HCEC 1CT (cell line): ENCODE data around the gene FGFR2.
"Not testable (repeated sequence)": the region's sequence is repeated elsewhere in the genome, so short reads cannot be mapped to it uniquely, and the experiment has no call there.

Source experiments
- DNase-seq: peaks from one replicate; pipeline ENCODE4 v3.0.0-alpha.2; 2017

FGFR2 gene

GRCh38 chr10:121583857-121584256 is 14.4 kb downstream of the FGFR2 start:
- no peak for DNase-seq

GRCh38 chr10:121583258-121583657 is 15.0 kb downstream of the FGFR2 start:
- no peak for DNase-seq

- no peak for DNase-seq
Observed at GRCh38 chr10:121580276-121581116, 17.7 kb downstream of the FGFR2 start.

GRCh38 chr10:121579656-121580055 is 18.6 kb downstream of the FGFR2 start:
- no peak for DNase-seq

- no peak for DNase-seq
Observed at GRCh38 chr10:121578965-121579364, 19.3 kb downstream of the FGFR2 start.

GRCh38 chr10:121578298-121578697 is 19.9 kb downstream of the FGFR2 start:
- DNase-seq = no peak

- no peak for DNase-seq
Observed at GRCh38 chr10:121577568-121577967, 20.7 kb downstream of the FGFR2 start.

GRCh38 chr10:121576139-121576538 is 22.1 kb downstream of the FGFR2 start:
- DNase-seq = no peak

- no peak for DNase-seq
Observed at GRCh38 chr10:121574519-121575166, 23.6 kb downstream of the FGFR2 start.

- no peak for DNase-seq
Observed at GRCh38 chr10:121573538-121573941, 24.7 kb downstream of the FGFR2 start.

GRCh38 chr10:121572859-121573537 is 25.2 kb downstream of the FGFR2 start:
- DNase-seq = no peak

- DNase-seq = no peak
Observed at GRCh38 chr10:121570315-121570714, 27.9 kb downstream of the FGFR2 start.

- no peak for DNase-seq
Observed at GRCh38 chr10:121568275-121568674, 30.0 kb downstream of the FGFR2 start.

GRCh38 chr10:121567569-121567968 is 30.7 kb downstream of the FGFR2 start:
- no peak for DNase-seq

- no peak for DNase-seq
Observed at GRCh38 chr10:121566755-121567154, 31.5 kb downstream of the FGFR2 start.

GRCh38 chr10:121559326-121560026 is 38.8 kb downstream of the FGFR2 start:
- DNase-seq = no peak

GRCh38 chr10:121558238-121558637 is 40.0 kb downstream of the FGFR2 start:
- DNase-seq = no peak

- DNase-seq = no peak
Observed at GRCh38 chr10:121556918-121557573, 41.2 kb downstream of the FGFR2 start.

- DNase-seq = no peak
Observed at GRCh38 chr10:121556455-121556854, 41.8 kb downstream of the FGFR2 start.

GRCh38 chr10:121554916-121555315 is 43.3 kb downstream of the FGFR2 start:
- not testable (repeated sequence) for DNase-seq

GRCh38 chr10:121553511-121554264 is 44.6 kb downstream of the FGFR2 start:
- no peak for DNase-seq

GRCh38 chr10:121552746-121553145 is 45.5 kb downstream of the FGFR2 start:
- DNase-seq = no peak
